GM19240 (cell line): Measurements from ENCODE around the gene TPGS1.

Experiments used
- DNase-seq: peaks from one replicate; pipeline ENCODE4 v3.0.0; 2011; ENCODE audit warnings: low spot score; ENCODE audit not compliant: insufficient read length

TPGS1 gene

GRCh38 chr19:538641-539428 is 31.5 kb downstream of the TPGS1 start:
- no peak for DNase-seq

GRCh38 chr19:539429-540030 is 32.2 kb downstream of the TPGS1 start:
- no peak for DNase-seq

DNA sequence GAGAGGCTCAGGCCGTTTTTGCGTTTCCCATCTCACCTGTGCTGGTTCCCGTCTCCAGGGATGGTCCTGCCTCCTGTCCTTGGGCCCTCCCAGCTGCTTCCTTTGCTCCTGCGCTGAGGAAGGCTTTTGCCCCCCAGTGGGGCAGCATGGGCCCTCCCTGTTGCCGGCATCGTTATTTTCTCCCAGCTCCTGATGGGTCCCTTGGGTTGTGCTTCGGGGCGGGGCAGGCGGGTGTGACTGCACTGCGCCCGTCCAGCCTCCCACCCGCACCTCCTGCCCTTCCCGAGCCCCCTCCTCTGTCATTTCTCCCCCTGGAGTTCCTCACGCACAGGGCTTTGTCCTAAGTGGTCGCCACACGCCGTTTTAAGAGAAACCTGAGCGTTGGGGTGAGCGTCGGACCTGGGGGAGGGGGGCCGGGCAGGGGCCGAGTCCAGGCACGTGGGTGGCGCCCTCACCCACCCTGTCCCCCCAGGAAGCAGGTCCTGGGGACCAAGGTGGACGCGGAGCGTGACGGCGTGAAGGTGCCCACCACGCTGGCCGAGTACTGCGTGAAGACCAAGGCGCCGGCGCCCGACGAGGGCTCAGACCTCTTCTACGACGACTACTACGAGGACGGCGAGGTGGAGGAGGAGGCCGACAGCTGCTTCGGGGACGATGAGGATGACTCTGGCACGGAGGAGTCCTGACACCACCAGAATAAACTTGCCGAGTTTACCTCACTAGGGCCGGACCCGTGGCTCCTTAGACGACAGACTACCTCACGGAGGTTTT is 33.8 kb downstream of the TPGS1 start:
- DNase-seq = no peak

GRCh38 chr19:541699-542098 is 34.4 kb downstream of the TPGS1 start:
- no peak for DNase-seq

- no peak for DNase-seq
These were observed 35.0 kb downstream of the TPGS1 start for GRCh38 chr19:542173-542866.

DNA sequence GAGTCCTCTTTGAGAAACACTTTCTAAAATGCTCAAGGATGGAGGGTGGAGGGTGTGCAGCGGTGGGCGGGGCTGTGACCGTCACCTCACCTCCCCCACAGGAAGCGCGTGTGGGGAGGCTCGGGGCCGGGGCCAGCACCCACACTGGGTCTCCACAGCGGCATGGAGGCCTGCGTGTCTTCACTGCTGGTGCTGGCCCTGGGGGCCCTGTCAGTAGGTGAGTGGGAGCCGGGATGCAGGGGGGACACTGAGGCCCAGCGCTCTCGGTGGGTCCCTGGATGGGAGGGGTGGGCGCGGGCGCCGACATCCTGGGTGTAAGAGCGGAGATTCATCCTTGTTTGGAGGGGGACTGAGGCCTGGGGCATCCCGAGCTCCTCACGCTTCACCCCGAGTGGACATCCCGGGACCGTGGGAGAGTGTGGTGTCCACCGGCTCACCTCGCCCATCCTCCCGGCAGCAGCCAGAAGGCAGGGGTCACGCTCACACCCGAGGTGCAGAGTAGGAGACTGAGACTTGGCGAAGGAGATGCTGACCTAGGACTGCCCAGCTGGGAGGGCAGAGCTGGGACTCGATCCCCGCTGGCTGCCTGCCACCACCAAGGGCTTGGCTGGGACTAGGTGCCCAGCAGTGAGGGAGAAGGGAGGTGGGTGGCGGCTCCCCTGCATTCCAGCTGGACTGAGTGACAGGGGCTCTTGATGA is 36.8 kb downstream of the TPGS1 start, which contains the start of gene GZMM:
Gene GZMM, plus strand, starts transcription at position 144 of the 699 bp plus-strand sequence. Its CDS starts 19 bp downstream, at position 163.
- no peak for DNase-seq

- DNase-seq = no peak
These were observed 39.8 kb downstream of the TPGS1 start for GRCh38 chr19:547117-547516.

- no peak for DNase-seq
These were observed 40.8 kb downstream of the TPGS1 start for GRCh38 chr19:547836-548720.

GRCh38 chr19:548886-549830 is 41.9 kb downstream of the TPGS1 start:
- DNase-seq = no peak

DNA sequence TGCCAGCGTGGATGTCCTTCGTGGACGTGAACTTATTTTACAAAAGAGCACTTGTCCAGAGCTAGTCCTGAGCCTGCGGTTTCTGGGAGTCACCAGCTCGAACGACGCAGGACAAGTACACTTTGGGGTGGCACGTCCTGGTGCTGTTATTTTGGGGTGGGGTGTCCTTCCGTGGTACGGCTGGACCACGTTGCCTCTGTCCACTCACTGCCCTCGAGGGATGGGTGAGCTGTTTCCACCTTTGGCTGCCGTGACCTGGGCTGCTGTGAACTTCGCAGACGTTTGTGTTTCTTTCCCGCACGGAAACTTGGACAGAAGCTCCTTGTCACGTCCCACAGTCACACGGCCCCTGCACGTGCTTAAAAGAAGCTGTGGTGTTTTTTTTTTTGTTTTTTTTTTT is 47.5 kb downstream of the TPGS1 start:
- no peak for DNase-seq

DNA sequence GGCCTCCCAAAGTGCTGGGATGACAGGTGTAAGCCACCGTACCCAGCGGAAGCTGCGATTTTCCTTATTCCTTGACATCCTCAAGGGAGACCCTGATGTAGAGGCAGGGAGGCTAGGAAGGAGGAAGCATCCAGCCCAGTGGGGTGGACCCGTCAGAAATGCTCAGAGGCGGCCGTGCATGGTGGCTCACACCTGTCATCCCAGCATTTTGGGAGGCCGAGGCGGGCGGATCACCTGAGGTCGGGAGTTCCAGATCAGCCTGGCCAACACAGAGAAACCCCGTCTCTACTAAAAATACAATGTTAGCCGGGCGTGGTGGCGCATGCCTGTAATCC is 48.1 kb downstream of the TPGS1 start:
- no peak for DNase-seq

GRCh38 chr19:556611-557382 is 49.5 kb downstream of the TPGS1 start:
- DNase-seq = no peak

DNA sequence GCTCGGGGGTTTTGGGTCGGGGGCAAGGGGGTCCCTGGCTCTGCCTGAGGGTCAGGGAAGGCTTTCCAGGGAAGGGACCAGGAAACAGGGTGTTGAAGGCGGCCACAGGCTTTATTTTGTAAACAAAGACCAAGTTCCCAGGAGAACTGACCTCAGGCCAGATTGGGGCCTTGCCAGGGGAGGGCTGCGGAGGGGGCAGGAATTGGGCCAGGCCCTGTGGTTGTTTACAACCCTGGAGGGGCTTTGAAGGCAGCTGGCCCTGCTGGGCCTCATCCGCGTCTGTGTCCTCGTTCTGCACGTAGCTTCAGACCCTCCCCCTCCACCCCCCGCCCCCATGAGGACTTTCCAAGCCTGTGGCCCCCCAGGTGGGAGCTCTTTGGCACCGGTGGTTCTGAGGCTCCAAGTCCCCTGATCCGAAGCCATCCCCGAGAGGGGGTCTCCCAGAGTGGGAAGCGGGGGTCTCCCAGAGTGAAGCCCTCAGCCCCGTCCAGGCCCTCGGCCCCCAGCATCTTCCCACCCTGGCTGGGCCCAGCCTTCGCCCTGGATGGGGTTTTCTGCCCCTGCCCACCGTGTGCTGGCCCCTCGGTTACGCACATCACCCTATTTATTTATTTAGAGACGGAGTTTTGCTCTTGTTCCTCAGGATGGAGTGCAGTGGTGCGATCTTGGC is 51.6 kb downstream of the TPGS1 start:
- no peak for DNase-seq

DNA sequence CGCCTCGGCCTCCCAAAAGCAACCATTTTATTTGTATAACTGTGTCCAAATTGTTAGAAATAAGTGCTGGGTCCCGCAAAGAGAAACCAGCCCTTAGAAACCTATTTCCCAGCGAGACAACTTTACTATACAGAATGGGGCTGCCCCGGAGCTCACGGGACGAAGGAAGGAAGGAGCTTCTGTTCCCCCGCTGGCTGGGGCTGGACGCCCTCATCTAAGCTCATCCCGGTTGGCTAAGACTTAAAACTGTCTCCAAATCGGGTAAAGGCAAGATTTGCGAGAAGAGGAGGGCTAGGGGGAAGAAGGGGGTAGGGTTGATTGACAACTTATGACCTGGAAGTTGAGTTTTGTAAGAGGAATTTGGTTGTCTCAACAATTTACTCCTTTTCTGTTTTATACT is 52.8 kb downstream of the TPGS1 start:
- DNase-seq = no peak

- no peak for DNase-seq
These were observed 59.1 kb downstream of the TPGS1 start for GRCh38 chr19:566403-566802.

- no peak for DNase-seq
These were observed 59.5 kb downstream of the TPGS1 start for GRCh38 chr19:566844-567243.

- no peak for DNase-seq
These were observed 60.1 kb downstream of the TPGS1 start for GRCh38 chr19:567296-567900.
